Smooth muscle cell (in vitro differentiated cells): ENCODE results near the gene BTNL2. TPM values are rescaled to one million over a fixed set of nuclear protein-coding genes. Genes with fewer than 3 reads are reported as not detected.

ENCODE experiments used
- DNase-seq: peaks from one replicate; lab custom pipeline; 2025; ENCODE audit not compliant: unreplicated experiment; lab: John Stamatoyannopoulos, UW
- H2AFZ ChIP-seq: fragments of 200-600 bp; sonication (generic); 2 replicates; pipeline ENCODE4 v1.6.0; 2016; ENCODE audit warnings: antibody characterized with exemption, low read depth, mild to moderate bottlenecking
- H3F3A ChIP-seq: fragments of 200-600 bp; sonication (generic); 2 replicates; pipeline ENCODE4 v1.6.0; 2017; ENCODE audit warnings: antibody characterized with exemption, low read depth
- H3K27ac ChIP-seq: fragments of 200-600 bp; sonication (generic); 2 replicates; pipeline ENCODE4 v1.5.1; 2016; ENCODE audit warnings: low read depth, mild to moderate bottlenecking
- H3K27me3 ChIP-seq: fragments of 200-600 bp; sonication (generic); 2 replicates; pipeline ENCODE4 v1.6.1; 2016; ENCODE audit warnings: low read depth, mild to moderate bottlenecking
- H3K36me3 ChIP-seq: fragments of 200-600 bp; sonication (generic); 2 replicates; pipeline ENCODE4 v1.5.1; 2016; ENCODE audit warnings: low read depth
- H3K4me1 ChIP-seq: fragments of 200-600 bp; sonication (generic); 2 replicates; pipeline ENCODE4 v1.5.1; 2016; ENCODE audit warnings: low read depth
- H3K4me2 ChIP-seq: fragments of 200-600 bp; sonication (generic); 2 replicates; pipeline ENCODE4 v1.6.0; 2016; ENCODE audit warnings: mild to moderate bottlenecking
- H3K4me3 ChIP-seq: fragments of 200-600 bp; sonication (generic); 2 replicates; pipeline ENCODE4 v1.5.1; 2016; ENCODE audit warnings: mild to moderate bottlenecking
- H3K79me2 ChIP-seq: fragments of 200-600 bp; sonication (generic); 2 replicates; pipeline ENCODE4 v1.6.0; 2016; ENCODE audit warnings: low read depth, mild to moderate bottlenecking
- H3K9ac ChIP-seq: fragments of 200-600 bp; sonication (generic); 2 replicates; pipeline ENCODE4 v1.6.0; 2016; ENCODE audit warnings: low read depth
- H3K9me3 ChIP-seq: fragments of 200-600 bp; sonication (generic); replicated peaks from 2 replicates; pipeline ENCODE4 v1.5.1; 2016; ENCODE audit warnings: low read depth
- H4K20me1 ChIP-seq: fragments of 200-600 bp; sonication (generic); 2 replicates; pipeline ENCODE4 v1.6.0; 2016; ENCODE audit warnings: low read depth
- WGBS: methylation state at CpG from one replicate; pipeline ENCODE4 v1.1.7; 2016; ENCODE audit warnings: low lambda C conversion rate; 5-methylcytosine and 5-hydroxymethylcytosine counted together
- polyA plus RNA-seq: library from polyadenylated mRNA; unstranded; fragments of >200 nt; fragmentation: Nextera tagmentation; extraction: Ambion mirVana; gene quantifications from 2 replicates; pipeline ENCODE4 v1.2.1, GENCODE V29; 2016
- total RNA-seq: library from RNA; depleted of rRNA; stranded (reverse); fragments of >200 nt; gene quantifications from 2 replicates; pipeline ENCODE4 v1.2.3, GENCODE V29; 2014
- TF ChIP-seq, protein P1 (sequence below): fragments of 200-600 bp; sonication (generic); IDR thresholded peaks from 2 replicates; pipeline ENCODE4 v1.5.1; 2017; ENCODE audit warnings: borderline replicate concordance, mild to moderate bottlenecking, antibody characterized with exemption; ENCODE audit not compliant: insufficient read depth, poor library complexity, severe bottlenecking

The BTNL2 gene
- total and polyA plus RNA-seq, 2 experiments from 2014 or later = not detected

DNA sequence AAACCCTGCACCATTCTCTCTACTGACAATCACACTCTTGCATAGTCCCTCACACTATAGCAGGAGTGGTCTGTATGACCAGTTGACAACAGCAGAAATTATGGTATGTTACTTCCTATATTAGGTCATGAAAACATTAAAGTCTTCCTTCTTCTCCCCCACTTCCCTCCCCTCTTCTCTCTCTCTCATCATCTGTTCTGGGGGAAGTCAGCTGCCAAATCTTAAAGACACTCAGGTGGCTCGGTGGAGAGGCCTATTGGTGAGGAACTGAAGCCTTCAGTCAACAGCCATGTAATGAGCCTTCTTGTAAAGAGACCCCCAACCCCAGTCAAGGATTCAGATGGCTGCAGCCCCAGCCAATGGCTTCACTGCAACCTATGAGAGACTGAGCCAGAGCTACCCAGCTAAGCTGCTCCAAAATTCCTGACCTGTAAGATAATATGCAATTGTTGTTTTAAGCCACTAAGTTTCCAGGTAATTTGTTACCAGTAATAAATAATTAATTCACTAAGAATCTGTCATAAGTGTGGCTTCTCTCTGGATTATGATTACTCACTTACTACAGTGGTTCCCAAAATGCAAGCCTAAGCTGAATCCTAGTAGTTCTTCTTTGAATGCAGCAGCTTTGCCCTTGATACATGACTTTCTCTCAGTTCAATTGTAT is 24.1 kb downstream of the BTNL2 start:
- TF ChIP-seq, protein P1, sequence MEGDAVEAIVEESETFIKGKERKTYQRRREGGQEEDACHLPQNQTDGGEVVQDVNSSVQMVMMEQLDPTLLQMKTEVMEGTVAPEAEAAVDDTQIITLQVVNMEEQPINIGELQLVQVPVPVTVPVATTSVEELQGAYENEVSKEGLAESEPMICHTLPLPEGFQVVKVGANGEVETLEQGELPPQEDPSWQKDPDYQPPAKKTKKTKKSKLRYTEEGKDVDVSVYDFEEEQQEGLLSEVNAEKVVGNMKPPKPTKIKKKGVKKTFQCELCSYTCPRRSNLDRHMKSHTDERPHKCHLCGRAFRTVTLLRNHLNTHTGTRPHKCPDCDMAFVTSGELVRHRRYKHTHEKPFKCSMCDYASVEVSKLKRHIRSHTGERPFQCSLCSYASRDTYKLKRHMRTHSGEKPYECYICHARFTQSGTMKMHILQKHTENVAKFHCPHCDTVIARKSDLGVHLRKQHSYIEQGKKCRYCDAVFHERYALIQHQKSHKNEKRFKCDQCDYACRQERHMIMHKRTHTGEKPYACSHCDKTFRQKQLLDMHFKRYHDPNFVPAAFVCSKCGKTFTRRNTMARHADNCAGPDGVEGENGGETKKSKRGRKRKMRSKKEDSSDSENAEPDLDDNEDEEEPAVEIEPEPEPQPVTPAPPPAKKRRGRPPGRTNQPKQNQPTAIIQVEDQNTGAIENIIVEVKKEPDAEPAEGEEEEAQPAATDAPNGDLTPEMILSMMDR = no peak
- H3F3A ChIP-seq = no peaks in the 10 kb centered on the region
- 69% methylated on average over 1 of the region's 1 CpG for WGBS

DNA sequence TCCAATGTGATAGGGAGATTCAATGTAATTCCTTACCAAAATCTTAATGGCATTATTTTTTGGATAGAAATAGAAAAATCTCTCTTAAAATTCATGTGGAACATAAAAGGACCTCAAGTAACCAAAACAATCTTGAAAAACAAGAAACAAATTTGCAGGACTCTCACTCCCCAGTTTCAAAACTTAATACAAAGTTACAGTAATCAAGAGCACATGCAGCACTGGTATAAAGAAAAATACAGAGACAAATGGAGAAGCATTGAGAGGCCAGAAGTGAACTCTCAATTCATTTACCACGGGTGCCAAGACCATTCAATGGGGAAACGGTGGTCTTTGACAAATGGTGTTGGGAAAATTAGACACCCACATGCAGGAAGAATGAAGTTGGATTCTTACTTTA is 27.4 kb downstream of the BTNL2 start:
- TF ChIP-seq, protein P1 = no peak
- no peaks in the 10 kb centered on the region for H3K4me1 ChIP-seq
- H3K9me3 ChIP-seq = no peaks in the 10 kb centered on the region
- H3F3A ChIP-seq = no peaks in the 10 kb centered on the region
- H3K27ac ChIP-seq = no peak overlapping the region
- no peak overlapping the region for H3K4me3 ChIP-seq
- no peaks in the 10 kb centered on the region for H3K36me3 ChIP-seq
- H2AFZ ChIP-seq = no peak overlapping the region
- 68% methylated on average over 2 of the region's 2 CpGs for WGBS
- H3K79me2 ChIP-seq = no peaks in the 10 kb centered on the region
- DNase-seq = no peak
- no peak overlapping the region for H3K4me2 ChIP-seq
- H3K9ac ChIP-seq = no peak overlapping the region
- no peaks in the 10 kb centered on the region for H4K20me1 ChIP-seq
- H3K27me3 ChIP-seq = peaks cover 7% of the 10 kb centered on the region

More for the DNA sequence above, 24.1 kb downstream of the BTNL2 start:
- Histone ChIP-seq H3K4me3 (no peak overlapping the region), H3K27me3 (peaks cover 7% of the 10 kb centered on the region), H3K9ac (no peak overlapping the region), H4K20me1 (no peaks in the 10 kb centered on the region), H2AFZ (no peak overlapping the region), H3K4me1 (no peaks in the 10 kb centered on the region), H3K36me3 (no peaks in the 10 kb centered on the region), H3K79me2 (no peaks in the 10 kb centered on the region), H3K4me2 (no peak overlapping the region), H3K9me3 (no peaks in the 10 kb centered on the region), H3K27ac (no peak overlapping the region)
- DNase-seq = no peak

DNA sequence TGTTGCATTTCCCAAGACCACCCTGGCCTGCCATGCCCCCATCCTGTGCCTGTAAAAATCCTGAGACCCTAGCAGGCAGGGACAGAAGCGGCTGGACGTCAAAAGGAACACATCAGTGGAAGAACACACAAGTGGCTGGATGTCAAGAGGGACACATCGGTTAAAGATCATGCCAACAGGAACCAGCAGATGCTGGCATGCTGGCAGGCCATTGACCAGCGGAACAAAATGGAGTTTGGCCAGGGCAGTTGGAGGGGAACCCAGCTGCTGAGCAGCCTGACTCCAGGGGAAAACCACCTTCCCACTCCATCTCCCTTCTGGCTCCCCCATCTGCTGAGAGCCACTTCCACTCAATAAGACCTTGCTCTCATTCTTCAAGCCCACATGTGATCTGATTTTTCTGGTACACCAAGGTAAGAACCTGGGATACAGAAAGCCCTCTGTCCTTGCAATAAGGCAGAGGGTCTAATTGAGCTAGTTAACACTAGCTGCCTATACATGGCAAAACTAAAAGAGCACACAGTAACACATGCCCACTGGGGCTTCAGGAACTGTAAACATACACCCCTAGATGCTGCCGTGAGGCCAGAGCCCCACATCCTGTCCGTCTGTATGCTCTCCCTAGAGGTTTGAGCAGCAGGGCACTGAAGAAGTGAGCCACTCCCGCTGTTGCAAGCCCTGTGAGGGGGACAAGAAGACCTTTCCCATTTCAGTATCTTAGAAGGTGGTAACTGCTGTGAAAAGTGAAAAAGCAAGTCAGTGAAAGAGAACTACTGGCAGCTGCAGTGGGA is 31.0 kb downstream of the BTNL2 start:
- no peak for DNase-seq
- no peaks in the 10 kb centered on the region for H3K9me3 ChIP-seq
- 86% methylated on average over 7 of the region's 7 CpGs for WGBS
- H3K4me3 ChIP-seq = no peak overlapping the region
- H3K27ac ChIP-seq = no peak overlapping the region
- no peaks in the 10 kb centered on the region for H3K4me1 ChIP-seq
- no peak overlapping the region for H2AFZ ChIP-seq
- H3K4me2 ChIP-seq = no peak overlapping the region
- no peaks in the 10 kb centered on the region for H4K20me1 ChIP-seq
- no peaks in the 10 kb centered on the region for H3K36me3 ChIP-seq
- no peak overlapping the region for H3K9ac ChIP-seq
- no peaks in the 10 kb centered on the region for H3F3A ChIP-seq
- peaks cover 7% of the 10 kb centered on the region for H3K27me3 ChIP-seq
- no peaks in the 10 kb centered on the region for H3K79me2 ChIP-seq
- TF ChIP-seq, protein P1 = no peak

DNA sequence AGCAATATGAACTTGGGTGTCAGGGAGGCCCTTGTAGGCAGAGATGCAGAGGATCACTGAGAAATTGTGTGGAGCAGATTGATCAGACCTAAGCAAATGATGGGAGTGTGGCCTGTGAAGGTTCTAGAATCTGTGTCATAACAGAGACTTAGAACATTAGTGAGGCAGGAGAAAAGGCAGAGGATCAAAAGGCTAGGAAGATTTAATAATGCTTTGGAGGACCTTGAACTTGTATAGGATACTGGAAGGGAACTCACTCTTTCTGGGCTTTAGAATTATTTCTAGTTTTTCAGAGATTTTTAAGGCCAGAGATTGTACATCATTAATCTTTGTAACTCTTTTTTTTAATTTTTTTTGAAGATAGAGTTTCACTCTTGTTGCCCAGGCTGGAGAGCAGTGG is 35.2 kb downstream of the BTNL2 start, which contains the start of gene TSBP1:
Gene TSBP1 (minus strand): TSS at position 101 of the 400 bp plus-strand sequence. CDS start 197 bp downstream, outside the sequence.
- H3K27ac ChIP-seq = no peak within 1 kb of the TSS
- H3K79me2 ChIP-seq = no peaks in the 10 kb centered on the region
- H3K36me3 ChIP-seq = no peaks in the 10 kb centered on the region
- no peaks in the 10 kb centered on the region for H3K4me1 ChIP-seq
- no peak within 1 kb of the TSS for H3K4me3 ChIP-seq
- no peak for DNase-seq
- H3K4me2 ChIP-seq = no peak within 1 kb of the TSS
- TF ChIP-seq, protein P1 = no peak
- H2AFZ ChIP-seq = peak within 1 kb of the TSS; percentile 29
- no peaks in the 10 kb centered on the region for H4K20me1 ChIP-seq
- H3F3A ChIP-seq = no peaks in the 10 kb centered on the region
- H3K9ac ChIP-seq = no peak within 1 kb of the TSS
- no peaks in the 10 kb centered on the region for H3K9me3 ChIP-seq
- no peaks in the 10 kb centered on the region for H3K27me3 ChIP-seq
